Glomerular endothelial cell (primary cell): Measurements from ENCODE around the gene CNOT3. TPM values are rescaled to one million over a fixed set of nuclear protein-coding genes. Genes with fewer than 3 reads are reported as not detected.

Experiments used
- DNase-seq: peaks from one replicate; pipeline ENCODE4 v3.0.0-alpha.2; 2011; ENCODE audit warnings: low read depth, low spot score; ENCODE audit errors: extremely low read depth
- total RNA-seq: library from RNA; depleted of rRNA; stranded (reverse); fragments of >200 nt; gene quantifications from 2 replicates; pipeline ENCODE4 v1.2.3, GENCODE V29; 2015

The CNOT3 gene
- total RNA-seq, 1 donor from 2014 or later, result 29.5 TPM

DNA sequence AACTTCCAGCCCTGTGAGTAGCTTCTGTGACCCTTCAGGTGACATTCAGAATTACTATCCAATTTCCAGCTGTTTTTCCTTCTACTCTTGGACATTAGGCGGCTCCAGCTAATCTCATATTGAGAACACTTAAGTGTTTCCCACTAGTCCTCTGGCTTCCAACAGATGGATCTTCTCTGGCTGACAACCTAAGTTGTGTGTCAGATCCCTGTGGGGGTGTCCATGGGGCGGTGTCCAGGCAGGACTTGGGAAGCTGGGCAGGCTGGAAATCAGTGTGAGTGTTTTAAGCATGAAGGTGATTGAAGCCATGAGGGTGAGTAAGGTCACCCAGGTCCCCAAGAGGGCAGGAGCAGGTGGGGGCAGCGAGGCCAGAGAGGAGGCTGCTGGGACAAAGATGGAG, 10.1 kb downstream of the CNOT3 start:
- no peak for DNase-seq

GRCh38 chr19:54148158-54148557, 10.6 kb downstream of the CNOT3 start:
- DNase-seq, result no peak

GRCh38 chr19:54149021-54149812, 11.7 kb downstream of the CNOT3 start:
- DNase-seq, result no peak

GRCh38 chr19:54151362-54152035, 13.9 kb downstream of the CNOT3 start:
- DNase-seq, result no peak

- DNase-seq, result no peak
Measured at GRCh38 chr19:54152267-54152666, 14.7 kb downstream of the CNOT3 start.

- no peak for DNase-seq
Measured at GRCh38 chr19:54152878-54153524, 15.4 kb downstream of the CNOT3 start.

- no peak for DNase-seq
Measured at GRCh38 chr19:54153731-54154326, 16.3 kb downstream of the CNOT3 start.

DNA sequence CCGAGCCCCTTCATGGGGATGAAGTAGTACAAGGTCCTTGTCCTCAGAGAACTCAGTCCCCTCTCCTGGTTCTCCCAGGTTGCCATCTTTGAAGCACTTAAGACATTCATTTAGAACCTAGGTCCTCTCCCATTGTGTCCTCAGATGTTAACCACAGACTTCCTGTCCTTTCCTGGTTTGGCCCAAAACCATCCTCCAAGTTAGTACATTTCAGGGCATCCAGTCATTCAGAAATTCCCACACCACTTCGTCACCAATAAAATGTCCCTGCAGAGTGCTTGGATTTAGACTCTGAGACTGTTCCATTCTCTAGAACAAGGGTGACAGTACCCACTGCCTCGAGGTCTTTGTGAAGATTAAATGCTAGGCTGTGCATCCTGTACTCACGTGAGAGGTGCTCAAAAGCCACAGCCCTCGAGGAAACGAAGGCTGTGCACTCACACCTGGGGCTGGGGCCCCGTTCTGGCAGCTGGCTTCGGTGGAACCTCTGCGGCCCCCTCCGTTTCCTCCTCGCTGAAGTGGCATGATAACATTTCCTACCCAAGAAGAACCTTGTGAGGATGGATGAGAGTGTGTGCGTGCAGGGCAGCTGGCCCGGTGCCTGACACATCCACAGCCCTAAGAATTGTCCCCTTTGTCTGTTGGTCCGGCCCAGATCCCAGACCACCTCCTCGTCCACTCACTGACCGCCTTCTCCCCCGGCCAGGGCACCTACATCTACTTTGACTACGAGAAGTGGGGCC, 17.2 kb downstream of the CNOT3 start:
- DNase-seq, result no peak

DNA sequence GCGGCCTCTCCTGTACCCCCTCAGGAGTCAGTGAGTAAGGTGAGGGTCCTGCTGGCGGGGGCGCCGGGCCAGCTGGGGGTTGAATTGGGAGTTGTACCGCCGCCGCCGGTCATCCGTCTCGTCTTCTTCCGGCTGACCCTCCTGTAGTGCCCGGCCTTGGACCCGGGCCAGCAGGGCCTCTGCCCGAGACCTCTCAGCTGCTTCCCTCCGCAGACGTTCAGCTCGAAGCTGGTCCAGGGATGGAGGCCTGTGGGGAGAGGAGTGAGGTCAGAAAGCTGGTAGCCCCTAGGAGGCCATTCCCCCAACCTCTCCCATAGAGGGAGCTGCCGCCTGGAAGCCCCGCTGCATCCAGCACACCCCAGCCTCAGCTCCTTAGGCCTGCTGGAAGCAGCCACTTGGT, 18.1 kb downstream of the CNOT3 start:
- no peak for DNase-seq

- DNase-seq, result no peak
Measured at GRCh38 chr19:54156490-54156889, 18.9 kb downstream of the CNOT3 start.

- DNase-seq, result no peak
Measured at GRCh38 chr19:54156953-54157352, 19.4 kb downstream of the CNOT3 start.

DNA sequence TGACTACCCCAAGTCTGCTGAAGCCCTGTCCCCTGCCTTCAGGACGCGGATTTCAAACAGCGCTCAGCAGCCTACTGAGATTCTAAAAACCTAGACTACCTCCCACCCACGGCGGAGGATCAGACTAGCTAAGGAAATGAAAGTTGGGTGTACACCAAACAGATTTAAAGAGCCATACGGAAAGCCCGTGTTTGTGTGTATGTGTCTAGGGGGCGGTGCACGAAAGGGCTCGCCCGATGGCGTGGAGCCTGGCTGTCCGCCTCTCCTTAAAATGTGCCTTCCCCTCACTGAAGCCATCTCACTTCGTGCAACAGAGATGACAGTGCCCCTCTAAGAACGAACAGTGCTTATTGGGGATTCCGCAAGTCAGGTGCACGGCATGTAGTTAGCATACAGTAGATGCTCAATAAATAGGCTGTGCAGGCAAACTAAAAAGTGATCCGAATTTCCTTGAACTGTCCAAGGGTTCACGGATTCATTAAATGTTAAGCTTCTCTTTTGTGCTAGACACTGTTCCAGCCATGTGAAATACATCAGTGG, 21.3 kb downstream of the CNOT3 start:
- DNase-seq, result no peak

- DNase-seq, result peak; percentile 99
Measured at GRCh38 chr19:54159352-54160181, 22.0 kb downstream of the CNOT3 start, which contains the start of gene LENG1. LENG1 (minus strand) TSS chr19:54159721; CDS start chr19:54159695, 26 bp downstream.

DNA sequence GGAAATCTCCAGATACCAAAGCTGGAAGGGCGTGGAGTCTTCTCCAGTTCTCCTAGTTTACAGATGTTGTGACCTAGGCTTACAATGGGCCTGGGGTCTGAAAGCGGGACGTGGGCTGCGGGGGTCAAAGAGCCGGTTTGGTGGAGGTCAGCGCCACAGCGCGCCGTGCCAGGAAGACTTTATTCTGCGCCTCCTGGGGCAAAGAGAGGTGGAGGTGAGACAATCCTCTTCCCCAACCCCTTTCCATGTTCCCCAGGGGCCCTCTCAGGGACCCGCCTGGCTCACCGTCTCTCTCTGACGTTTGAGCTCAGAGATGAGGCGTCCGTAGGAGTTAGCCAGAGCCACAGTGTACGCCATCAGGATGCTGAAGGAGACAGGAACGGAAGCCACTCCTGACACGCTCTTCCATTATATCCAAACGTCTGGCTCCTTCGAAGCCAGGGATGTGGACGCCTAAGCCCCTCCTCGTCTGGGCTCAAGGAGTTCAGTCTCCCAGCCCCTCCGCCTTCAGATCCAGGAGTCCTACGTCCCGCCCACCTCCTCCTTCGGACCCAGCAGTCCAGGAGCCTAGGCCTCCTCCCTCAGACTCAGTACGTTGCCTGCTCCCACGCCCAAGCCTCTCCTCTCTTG, 22.7 kb downstream of the CNOT3 start:
- DNase-seq, result no peak

GRCh38 chr19:54160854-54161253, 23.3 kb downstream of the CNOT3 start:
- DNase-seq, result no peak

- DNase-seq, result no peak
Measured at GRCh38 chr19:54162241-54162805, 24.8 kb downstream of the CNOT3 start.

DNA sequence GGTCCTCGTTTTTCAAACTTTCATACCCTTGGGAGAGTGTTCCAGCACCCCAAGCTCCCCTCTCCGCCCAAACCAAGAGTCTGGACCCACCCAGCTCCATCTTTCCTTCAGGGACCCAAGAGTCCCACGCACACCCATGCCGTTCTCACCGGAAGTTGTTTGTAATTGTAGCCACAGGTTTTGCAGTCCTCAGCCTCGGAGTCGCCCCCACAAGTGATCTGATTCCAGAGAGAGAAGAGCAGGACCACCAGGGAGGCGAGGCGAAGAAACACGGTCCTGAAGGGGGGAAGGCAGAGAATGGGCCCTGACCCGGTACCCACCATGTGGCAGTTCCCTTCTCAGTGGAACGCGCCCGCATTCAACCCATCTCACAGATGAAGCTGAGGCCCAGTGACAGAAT, 25.3 kb downstream of the CNOT3 start:
- DNase-seq, result no peak

DNA sequence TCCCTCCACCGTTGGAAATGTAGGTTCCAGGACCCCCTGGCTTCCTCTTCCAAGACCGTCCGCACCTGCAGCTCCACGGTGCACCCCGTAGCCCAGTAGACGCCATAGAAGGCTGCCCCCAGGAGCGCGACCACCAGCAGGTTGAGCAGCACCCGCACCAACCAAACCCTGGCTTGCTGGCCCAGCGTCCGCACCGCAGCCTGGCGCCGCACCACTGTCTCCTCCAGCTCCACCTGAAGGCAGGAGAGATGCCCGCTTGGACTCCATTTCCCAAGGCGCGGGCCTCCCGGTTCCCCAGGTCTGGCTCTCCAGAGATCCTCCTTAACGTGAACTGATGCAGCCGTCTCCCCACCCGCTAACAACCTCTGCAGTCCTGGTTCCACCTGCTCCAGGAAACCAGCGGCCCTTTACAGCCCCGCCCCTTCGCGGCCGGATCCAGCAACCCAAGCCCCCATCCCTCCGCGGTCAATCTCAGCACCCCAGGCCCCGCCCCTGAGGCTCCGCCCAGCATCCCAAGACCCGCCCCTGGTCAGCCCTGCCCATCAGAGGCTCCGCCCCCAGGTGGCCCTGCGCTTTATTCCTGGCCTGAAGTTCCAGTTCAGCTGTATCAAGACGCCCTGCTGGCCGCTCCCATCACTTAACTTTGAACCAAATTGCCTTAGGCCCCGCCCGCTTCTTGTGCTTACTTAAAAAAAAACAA, 27.0 kb downstream of the CNOT3 start:
- DNase-seq, result no peak
